Measurements from ENCODE around the gene GDPD4. TPM values are rescaled to one million over a fixed set of nuclear protein-coding genes. Genes with fewer than 3 reads are reported as not detected.

GDPD4 gene
- total RNA-seq, 1 donor from 2014 or later = 0.08 TPM

DNA sequence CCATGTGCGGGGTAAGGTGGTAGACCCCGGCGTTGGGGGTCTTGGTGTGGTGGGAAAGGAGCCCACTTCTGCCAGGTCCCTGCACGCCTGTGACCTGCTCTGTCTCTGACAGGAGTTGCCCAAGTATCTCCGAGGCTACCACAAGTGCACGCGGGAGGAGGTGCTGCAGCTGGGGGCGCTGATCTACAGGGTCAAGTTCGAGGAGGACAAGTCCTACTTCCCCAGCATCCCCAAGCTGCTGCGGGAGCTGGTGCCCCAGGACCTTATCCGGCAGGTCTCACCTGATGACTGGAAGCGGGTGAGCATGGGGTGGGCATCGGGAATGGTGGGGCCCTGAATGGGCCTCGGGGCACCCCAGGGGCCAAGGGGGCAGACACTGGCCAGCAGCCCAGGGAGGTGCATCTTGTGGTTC is 90.4 kb downstream of the GDPD4 start:
- Histone ChIP-seq H3K36me3 (ENCODE audit: control insufficient read depth, insufficient read depth, low read length) (no peaks in the 10 kb centered on the region), H3K4me3 (ENCODE audit: low read depth, low read length) (no peak overlapping the region), H3K27me3 (ENCODE audit: control insufficient read depth, insufficient read depth, low read length) (no peaks in the 10 kb centered on the region)
- TF ChIP-seq, protein P1, sequence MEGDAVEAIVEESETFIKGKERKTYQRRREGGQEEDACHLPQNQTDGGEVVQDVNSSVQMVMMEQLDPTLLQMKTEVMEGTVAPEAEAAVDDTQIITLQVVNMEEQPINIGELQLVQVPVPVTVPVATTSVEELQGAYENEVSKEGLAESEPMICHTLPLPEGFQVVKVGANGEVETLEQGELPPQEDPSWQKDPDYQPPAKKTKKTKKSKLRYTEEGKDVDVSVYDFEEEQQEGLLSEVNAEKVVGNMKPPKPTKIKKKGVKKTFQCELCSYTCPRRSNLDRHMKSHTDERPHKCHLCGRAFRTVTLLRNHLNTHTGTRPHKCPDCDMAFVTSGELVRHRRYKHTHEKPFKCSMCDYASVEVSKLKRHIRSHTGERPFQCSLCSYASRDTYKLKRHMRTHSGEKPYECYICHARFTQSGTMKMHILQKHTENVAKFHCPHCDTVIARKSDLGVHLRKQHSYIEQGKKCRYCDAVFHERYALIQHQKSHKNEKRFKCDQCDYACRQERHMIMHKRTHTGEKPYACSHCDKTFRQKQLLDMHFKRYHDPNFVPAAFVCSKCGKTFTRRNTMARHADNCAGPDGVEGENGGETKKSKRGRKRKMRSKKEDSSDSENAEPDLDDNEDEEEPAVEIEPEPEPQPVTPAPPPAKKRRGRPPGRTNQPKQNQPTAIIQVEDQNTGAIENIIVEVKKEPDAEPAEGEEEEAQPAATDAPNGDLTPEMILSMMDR (IDR thresholded peaks at IDR 0.05; ENCODE audit: insufficient read depth, low read length, poor library complexity, severe bottlenecking) = no peak
- no peak for DNase-seq (ENCODE audit: low read depth)

GRCh38 chr11:77209663-77210062 is 91.8 kb downstream of the GDPD4 start:
- TF ChIP-seq, protein P1 (IDR thresholded peaks at IDR 0.05; ENCODE audit: insufficient read depth, low read length, poor library complexity, severe bottlenecking) = no peak
- no peaks in the 10 kb centered on the region for H3K27me3 ChIP-seq (ENCODE audit: control insufficient read depth, insufficient read depth, low read length)
- DNase-seq (ENCODE audit: low read depth) = no peak
- H3K4me3 ChIP-seq (ENCODE audit: low read depth, low read length) = no peak overlapping the region
- no peaks in the 10 kb centered on the region for H3K36me3 ChIP-seq (ENCODE audit: control insufficient read depth, insufficient read depth, low read length)

DNA sequence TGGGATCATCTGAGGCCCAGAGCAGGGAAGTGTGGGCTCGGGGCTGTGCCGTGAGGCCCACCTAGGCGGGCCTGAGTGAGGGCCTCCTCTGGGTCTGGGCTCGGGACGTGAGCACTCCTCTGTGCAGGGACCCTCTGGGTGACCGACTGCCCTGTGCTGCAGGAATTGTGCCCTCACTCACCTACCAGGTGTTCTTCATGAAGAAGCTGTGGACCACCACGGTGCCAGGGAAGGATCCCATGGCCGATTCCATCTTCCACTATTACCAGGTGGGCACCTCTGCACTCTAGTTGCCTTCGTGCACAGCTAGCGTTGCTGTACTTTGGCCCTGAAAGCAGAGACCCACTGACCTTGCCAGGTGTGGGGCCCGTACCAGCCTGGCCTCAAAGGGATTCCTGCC is 93.0 kb downstream of the GDPD4 start:
- TF ChIP-seq, protein P1 (IDR thresholded peaks at IDR 0.05; ENCODE audit: insufficient read depth, low read length, poor library complexity, severe bottlenecking) = no peak
- Histone ChIP-seq H3K36me3 (ENCODE audit: control insufficient read depth, insufficient read depth, low read length) (no peaks in the 10 kb centered on the region), H3K4me3 (ENCODE audit: low read depth, low read length) (no peak overlapping the region), H3K27me3 (ENCODE audit: control insufficient read depth, insufficient read depth, low read length) (no peaks in the 10 kb centered on the region)
- no peak for DNase-seq (ENCODE audit: low read depth)

DNA sequence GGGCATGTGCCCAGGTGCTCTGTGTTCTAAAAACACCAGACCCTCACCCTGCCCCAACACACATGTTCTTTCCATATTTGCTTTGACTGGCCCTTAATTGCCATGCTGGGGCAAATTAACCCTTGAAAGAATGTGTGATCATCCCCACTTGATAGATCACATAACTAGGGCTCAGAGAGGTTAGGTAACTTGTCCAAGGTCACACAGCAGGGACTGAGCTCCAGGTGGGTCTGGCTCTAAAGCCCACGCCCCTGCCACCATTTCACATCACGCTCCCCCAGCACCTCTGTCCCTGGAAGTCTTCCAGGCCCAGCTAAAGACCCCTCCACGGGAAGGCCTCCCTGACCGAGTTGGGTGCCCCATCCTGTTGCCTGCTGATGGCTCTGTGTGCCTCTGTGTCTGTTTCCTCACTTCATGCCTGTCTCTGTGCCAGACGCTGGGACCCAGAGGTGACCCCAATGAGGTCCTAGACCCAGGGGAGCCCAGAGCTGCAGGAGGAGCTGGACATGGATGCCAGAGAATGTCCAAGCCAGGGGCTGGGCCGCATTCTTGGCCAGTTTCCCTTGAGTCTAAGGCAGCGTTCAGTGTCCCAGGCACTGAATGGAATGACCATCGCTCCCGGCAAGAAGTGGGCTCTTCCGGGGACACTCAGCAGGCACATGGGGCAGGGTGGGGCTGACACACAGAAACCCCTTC is 93.7 kb downstream of the GDPD4 start:
- Histone ChIP-seq H3K4me3 (ENCODE audit: low read depth, low read length) (no peak overlapping the region), H3K36me3 (ENCODE audit: control insufficient read depth, insufficient read depth, low read length) (no peaks in the 10 kb centered on the region), H3K27me3 (ENCODE audit: control insufficient read depth, insufficient read depth, low read length) (no peaks in the 10 kb centered on the region)
- TF ChIP-seq, protein P1 (IDR thresholded peaks at IDR 0.05; ENCODE audit: insufficient read depth, low read length, poor library complexity, severe bottlenecking) = no peak
- no peak for DNase-seq (ENCODE audit: low read depth)

GRCh38 chr11:77207019-77207485 is 94.4 kb downstream of the GDPD4 start:
- TF ChIP-seq, protein P1 (IDR thresholded peaks at IDR 0.05; ENCODE audit: insufficient read depth, low read length, poor library complexity, severe bottlenecking) = no peak

More at GRCh38 chr11:77207019-77207485, 94.4 kb downstream of the GDPD4 start:
- no peak overlapping the region for H3K4me3 ChIP-seq (ENCODE audit: low read depth, low read length)
- no peaks in the 10 kb centered on the region for H3K27me3 ChIP-seq (ENCODE audit: control insufficient read depth, insufficient read depth, low read length)
- H3K36me3 ChIP-seq (ENCODE audit: control insufficient read depth, insufficient read depth, low read length) = no peaks in the 10 kb centered on the region
- DNase-seq (ENCODE audit: low read depth) = no peak
